ENCODE measurements around the gene WTIP.
A peak's percentile ranks its signal among the peaks of the same experiment; 100 is the strongest.

WTIP gene

GRCh38 chr19:34501339-34502320 lies 20.1 kb downstream of the WTIP start:
- Histone ChIP-seq H3K4me1 (ENCODE audit: low read depth, poor library complexity, severe bottlenecking) (peaks cover 12% of the 10 kb centered on the region), H3K4me2 (peak overlapping the region; percentile 81), H3K9ac (peak overlapping the region; percentile 56), H3K27ac (peak overlapping the region; percentile 62), H3K79me2 (ENCODE audit: insufficient read depth, low read depth) (no peaks in the 10 kb centered on the region), H3K27me3 (ENCODE audit: insufficient read depth, low read depth) (no peaks in the 10 kb centered on the region), H3K36me3 (ENCODE audit: insufficient read depth) (no peaks in the 10 kb centered on the region), H4K20me1 (ENCODE audit: insufficient read depth) (no peaks in the 10 kb centered on the region), H3K4me3 (IDR thresholded peaks at IDR 0.05; ENCODE audit: insufficient read depth, low read depth, low read length) (no peak overlapping the region), H2AFZ (ENCODE audit: low read depth) (peak overlapping the region; percentile 79)
- peak; percentile 91 for TF ChIP-seq CTCF (conservative IDR thresholded peaks at IDR 0.05; ENCODE audit: low read depth, low read length)

DNA sequence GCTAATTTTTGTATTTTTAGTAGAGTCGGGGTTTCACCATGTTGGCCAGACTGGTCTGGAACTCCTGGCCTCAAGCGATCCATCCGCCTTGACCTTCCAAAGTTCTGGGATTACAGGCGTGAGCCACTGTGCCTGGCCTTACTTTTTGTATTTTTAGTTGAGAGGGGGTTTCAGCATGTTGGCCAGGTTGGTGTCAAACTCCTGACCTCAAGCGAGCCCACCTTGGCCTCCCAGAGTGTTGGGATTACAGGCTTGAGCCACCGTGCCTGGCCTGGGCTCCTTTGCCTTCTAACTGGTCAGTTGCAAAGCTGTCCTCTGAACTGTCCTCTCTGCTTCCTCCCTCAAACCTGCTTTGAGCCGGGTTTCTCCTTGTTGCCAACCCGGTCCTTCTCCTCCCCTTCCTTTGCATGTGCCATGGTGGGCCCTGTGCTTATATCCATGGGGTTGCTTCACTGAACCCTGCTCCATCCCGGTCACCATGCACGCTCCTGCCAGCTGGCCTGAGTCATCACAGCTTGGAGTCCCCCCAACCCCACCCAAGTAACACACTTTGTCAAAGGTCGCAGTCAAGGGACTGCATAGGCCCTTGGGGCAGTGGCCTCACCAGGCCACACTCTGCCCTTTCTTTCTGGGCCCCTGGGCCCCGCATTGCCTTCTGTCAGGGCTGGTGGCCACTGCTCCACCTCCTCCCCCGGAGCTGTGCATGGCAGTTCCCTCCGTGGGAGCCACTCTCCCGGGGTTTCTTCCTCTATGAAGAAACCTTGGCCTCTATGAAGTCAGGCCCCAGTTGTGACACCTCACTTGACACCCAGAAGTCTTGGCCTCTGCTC lies 21.2 kb downstream of the WTIP start:
- Histone ChIP-seq H3K27me3 (ENCODE audit: insufficient read depth, low read depth) (no peaks in the 10 kb centered on the region), H3K9ac (no peak overlapping the region), H2AFZ (ENCODE audit: low read depth) (no peak overlapping the region), H4K20me1 (ENCODE audit: insufficient read depth) (no peaks in the 10 kb centered on the region), H3K4me1 (ENCODE audit: low read depth, poor library complexity, severe bottlenecking) (peaks cover 12% of the 10 kb centered on the region), H3K27ac (no peak overlapping the region), H3K4me2 (no peak overlapping the region), H3K4me3 (IDR thresholded peaks at IDR 0.05; ENCODE audit: insufficient read depth, low read depth, low read length) (no peak overlapping the region), H3K79me2 (ENCODE audit: insufficient read depth, low read depth) (no peaks in the 10 kb centered on the region), H3K36me3 (ENCODE audit: insufficient read depth) (no peaks in the 10 kb centered on the region)
- no peak for TF ChIP-seq CTCF (conservative IDR thresholded peaks at IDR 0.05; ENCODE audit: low read depth, low read length)

GRCh38 chr19:34503531-34504272 lies 22.1 kb downstream of the WTIP start:
- H3K27ac ChIP-seq: no peak overlapping the region
- no peaks in the 10 kb centered on the region for H3K36me3 ChIP-seq (ENCODE audit: insufficient read depth)
- H2AFZ ChIP-seq (ENCODE audit: low read depth): no peak overlapping the region
- no peak for TF ChIP-seq CTCF (conservative IDR thresholded peaks at IDR 0.05; ENCODE audit: low read depth, low read length)
- no peak overlapping the region for H3K4me2 ChIP-seq
- peaks cover 12% of the 10 kb centered on the region for H3K4me1 ChIP-seq (ENCODE audit: low read depth, poor library complexity, severe bottlenecking)
- H3K9ac ChIP-seq: no peak overlapping the region
- H3K4me3 ChIP-seq (IDR thresholded peaks at IDR 0.05; ENCODE audit: insufficient read depth, low read depth, low read length): no peak overlapping the region
- no peaks in the 10 kb centered on the region for H4K20me1 ChIP-seq (ENCODE audit: insufficient read depth)
- no peaks in the 10 kb centered on the region for H3K79me2 ChIP-seq (ENCODE audit: insufficient read depth, low read depth)
- H3K27me3 ChIP-seq (ENCODE audit: insufficient read depth, low read depth): no peaks in the 10 kb centered on the region

DNA sequence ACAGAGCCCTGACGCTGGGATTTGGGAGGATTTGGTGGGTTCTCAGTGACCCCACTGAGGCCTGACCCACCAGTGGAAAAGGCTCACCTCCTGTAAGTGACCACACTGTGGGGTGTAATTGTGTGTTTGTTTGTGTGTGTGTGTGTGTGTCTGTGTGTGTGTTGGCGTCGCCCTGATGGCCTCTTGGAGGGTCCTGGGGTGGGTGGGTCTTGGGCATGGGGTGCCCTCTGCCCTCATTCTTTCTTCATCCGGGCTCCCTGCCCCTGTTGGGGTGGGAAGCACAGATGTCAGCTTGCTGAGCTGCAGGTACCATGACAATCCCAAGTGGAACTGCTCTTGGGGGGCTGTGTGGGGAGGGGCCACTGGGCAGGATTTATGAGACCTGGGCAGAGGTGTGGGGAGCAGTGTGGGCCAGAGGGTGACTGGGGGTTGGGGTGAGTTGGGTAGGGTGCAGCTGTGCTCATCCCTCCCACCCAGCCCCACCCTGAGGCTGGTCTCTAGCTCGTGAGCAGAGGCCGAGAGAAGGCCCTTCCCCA lies 22.8 kb downstream of the WTIP start:
- Histone ChIP-seq H3K27me3 (ENCODE audit: insufficient read depth, low read depth) (no peaks in the 10 kb centered on the region), H3K9ac (no peak overlapping the region), H2AFZ (ENCODE audit: low read depth) (no peak overlapping the region), H4K20me1 (ENCODE audit: insufficient read depth) (no peaks in the 10 kb centered on the region), H3K4me1 (ENCODE audit: low read depth, poor library complexity, severe bottlenecking) (peaks cover 9% of the 10 kb centered on the region), H3K79me2 (ENCODE audit: insufficient read depth, low read depth) (no peaks in the 10 kb centered on the region), H3K4me2 (no peak overlapping the region), H3K4me3 (IDR thresholded peaks at IDR 0.05; ENCODE audit: insufficient read depth, low read depth, low read length) (no peak overlapping the region), H3K36me3 (ENCODE audit: insufficient read depth) (no peaks in the 10 kb centered on the region), H3K27ac (no peak overlapping the region)
- no peak for TF ChIP-seq CTCF (conservative IDR thresholded peaks at IDR 0.05; ENCODE audit: low read depth, low read length)
